Neural cell (in vitro differentiated cells): ENCODE measurements around the gene PDLIM1. TPM values are rescaled to one million over a fixed set of nuclear protein-coding genes. Genes with fewer than 3 reads are reported as not detected.

Source experiments
- H2AFZ ChIP-seq: fragments of 200-600, 300-800 bp; sonication (generic), shearing (Covaris generic); 2 replicates; pipeline ENCODE4 v1.6.0; 2014; ENCODE audit warnings: low read depth, mild to moderate bottlenecking, antibody characterized with exemption, low read length, moderate library complexity
- H3F3A ChIP-seq: fragments of 200-600 bp; shearing (Covaris generic); 2 replicates; pipeline ENCODE4 v1.6.1; 2016; ENCODE audit warnings: mild to moderate bottlenecking, moderate library complexity, mixed read lengths, antibody characterized with exemption, low read length; ENCODE audit not compliant: insufficient read depth, poor library complexity, severe bottlenecking
- H3K27ac ChIP-seq: fragments of 200-600, 300-800 bp; sonication (generic), shearing (Covaris generic); 2 replicates; pipeline ENCODE4 v1.5.1; 2014; ENCODE audit warnings: mild to moderate bottlenecking, low read length, moderate library complexity
- H3K27me3 ChIP-seq: fragments of 300-800, 200-600 bp; sonication (generic), shearing (Covaris generic); 2 replicates; pipeline ENCODE4 v1.6.0; 2014; ENCODE audit warnings: mild to moderate bottlenecking, low read depth, low read length, moderate library complexity; ENCODE audit not compliant: insufficient read depth
- H3K36me3 ChIP-seq: fragments of 300-800, 200-600 bp; sonication (generic), shearing (Covaris generic); 2 replicates; pipeline ENCODE4 v1.5.1; 2014; ENCODE audit warnings: mild to moderate bottlenecking, antibody characterized with exemption, low read length, moderate library complexity; ENCODE audit not compliant: insufficient read depth
- H3K4me2 ChIP-seq: fragments of 300-800, 200-600 bp; sonication (generic), shearing (Covaris generic); 2 replicates; pipeline ENCODE4 v1.6.0; 2014; ENCODE audit warnings: mild to moderate bottlenecking, low read length
- H3K4me3 ChIP-seq: fragments of 300-800, 200-600 bp; sonication (generic), shearing (Covaris generic); 2 replicates; pipeline ENCODE4 v1.5.1; 2014; ENCODE audit warnings: mild to moderate bottlenecking, low read length, moderate library complexity
- H3K79me2 ChIP-seq: fragments of 200-600 bp; shearing (Covaris generic); replicated peaks from 2 replicates; pipeline ENCODE4 v1.6.0; 2014; ENCODE audit warnings: mild to moderate bottlenecking, low read length, moderate library complexity; ENCODE audit not compliant: insufficient read depth
- H3K9ac ChIP-seq: fragments of 300-800, 200-600 bp; sonication (generic), shearing (Covaris generic); 2 replicates; pipeline ENCODE4 v1.6.1; 2016; ENCODE audit warnings: mild to moderate bottlenecking, low read length, mixed read lengths
- H3K9me2 ChIP-seq: fragments of 200-600 bp; shearing (Covaris generic); 2 replicates; pipeline ENCODE4 v1.6.1; 2016; ENCODE audit warnings: mild to moderate bottlenecking, low read length, mixed read lengths; ENCODE audit not compliant: insufficient read depth
- H3K9me3 ChIP-seq: fragments of 200-600, 300-800 bp; sonication (generic), shearing (Covaris generic); 2 replicates; pipeline ENCODE4 v1.6.1; 2016; ENCODE audit warnings: mild to moderate bottlenecking, mixed run types, low read length, moderate library complexity, mixed read lengths
- H4K20me1 ChIP-seq: fragments of 200-600 bp; shearing (Covaris generic); 2 replicates; pipeline ENCODE4 v1.6.1; 2016; ENCODE audit warnings: mild to moderate bottlenecking, mixed run types; ENCODE audit not compliant: insufficient read depth
- CTCF ChIP-seq: fragments of 450-650 bp; IDR thresholded peaks from 2 replicates; pipeline ENCODE4 v1.5.1; 2014; ENCODE audit warnings: antibody characterized with exemption, mild to moderate bottlenecking, moderate library complexity; ENCODE audit not compliant: poor library complexity, severe bottlenecking
- EP300 ChIP-seq: fragments of 450-650 bp; conservative IDR thresholded peaks from 2 replicates; pipeline ENCODE4 v1.6.1; 2014; ENCODE audit warnings: antibody characterized with exemption, mild to moderate bottlenecking, moderate library complexity; ENCODE audit not compliant: poor library complexity, severe bottlenecking
- EZH2 ChIP-seq: fragments of 200-600, 300-800 bp; shearing (Covaris generic), sonication (generic); IDR thresholded peaks from 2 replicates; pipeline ENCODE4 v1.6.1; 2014; ENCODE audit warnings: antibody characterized with exemption, low read length, borderline replicate concordance, mild to moderate bottlenecking; ENCODE audit not compliant: insufficient read depth, poor library complexity, severe bottlenecking
- MXI1 ChIP-seq: fragments of 450-650 bp; conservative IDR thresholded peaks from 2 replicates; pipeline ENCODE4 v1.6.1; 2014; ENCODE audit warnings: antibody characterized with exemption, mild to moderate bottlenecking; ENCODE audit not compliant: poor library complexity, severe bottlenecking
- POLR2AphosphoS5 ChIP-seq: IDR thresholded peaks from 2 replicates; pipeline ENCODE4 v1.6.1; 2012
- RAD21 ChIP-seq: fragments of 450-650 bp; conservative IDR thresholded peaks from 2 replicates; pipeline ENCODE4 v1.6.1; 2014; ENCODE audit warnings: antibody characterized with exemption, mild to moderate bottlenecking, moderate library complexity
- SMC3 ChIP-seq: fragments of 450-650 bp; conservative IDR thresholded peaks from 2 replicates; pipeline ENCODE4 v1.6.1; 2014; ENCODE audit warnings: antibody characterized with exemption, mild to moderate bottlenecking, moderate library complexity; ENCODE audit not compliant: poor library complexity
- TAF1 ChIP-seq: IDR thresholded peaks from 2 replicates; pipeline ENCODE4 v1.6.1; 2012; ENCODE audit warnings: low read depth
- polyA plus RNA-seq: library from polyadenylated mRNA; depleted of rRNA; stranded (reverse); fragments of >200 nt; gene quantifications from 2 replicates; pipeline ENCODE4 v1.2.3, GENCODE V29; 2014
- TF ChIP-seq, protein P1 (sequence below): IDR thresholded peaks from 2 replicates; pipeline ENCODE4 v1.6.1; 2012; ENCODE audit warnings: borderline replicate concordance

The PDLIM1 gene
- polyA plus RNA-seq, 1 donor from 2014 or later, result 1.0 TPM

DNA sequence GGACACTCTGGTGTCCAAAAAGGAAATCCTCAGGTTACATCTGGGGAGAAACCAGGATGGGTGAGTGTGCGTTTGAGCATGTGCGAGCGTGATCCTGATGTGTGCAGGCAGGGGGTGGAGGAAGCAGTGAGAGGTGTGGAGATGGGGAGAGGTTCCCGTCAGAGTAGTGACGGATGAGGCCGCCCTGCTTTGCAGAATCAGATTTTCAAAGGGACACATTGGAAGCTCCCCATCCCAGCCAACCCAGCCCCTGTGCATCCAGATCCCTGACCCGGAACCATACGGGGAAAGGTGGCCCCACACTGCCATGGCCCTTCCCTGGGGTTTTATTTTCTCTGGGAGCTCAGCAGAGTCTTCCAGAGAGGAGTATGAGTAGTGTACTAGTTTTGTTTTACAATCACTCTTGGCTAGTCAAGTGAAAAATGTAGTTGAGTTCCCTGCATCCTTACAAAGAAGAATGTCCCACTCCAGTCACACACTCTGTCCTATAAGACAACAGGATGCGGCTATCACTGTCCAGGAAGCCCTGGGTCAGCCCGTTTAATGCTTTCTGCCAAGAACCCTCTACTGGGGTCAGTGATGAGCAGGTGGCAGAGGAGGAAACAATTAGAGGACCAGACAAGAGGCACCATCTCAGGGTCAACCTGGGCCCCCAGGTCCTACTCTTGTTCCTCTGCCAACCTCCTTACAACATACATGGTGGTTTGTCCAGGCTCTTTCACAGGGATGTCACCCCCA is 46.8 kb upstream of the PDLIM1 start:
- Histone ChIP-seq H3K4me2 (no peak overlapping the region), H3K27me3 (no peaks in the 10 kb centered on the region), H3K9me2 (no peaks in the 10 kb centered on the region), H3K27ac (no peak overlapping the region), H3K9me3 (no peaks in the 10 kb centered on the region), H2AFZ (no peak overlapping the region), H3K36me3 (no peaks in the 10 kb centered on the region), H3K79me2 (no peaks in the 10 kb centered on the region), H4K20me1 (no peaks in the 10 kb centered on the region), H3K9ac (no peak overlapping the region), H3F3A (no peaks in the 10 kb centered on the region), H3K4me3 (no peak overlapping the region)
- TF ChIP-seq MXI1 (no peak), CTCF (no peak), SMC3 (no peak), TAF1 (no peak), EP300 (no peak), EZH2 (no peak), RAD21 (no peak), POLR2AphosphoS5 (no peak)
- TF ChIP-seq, protein P1, sequence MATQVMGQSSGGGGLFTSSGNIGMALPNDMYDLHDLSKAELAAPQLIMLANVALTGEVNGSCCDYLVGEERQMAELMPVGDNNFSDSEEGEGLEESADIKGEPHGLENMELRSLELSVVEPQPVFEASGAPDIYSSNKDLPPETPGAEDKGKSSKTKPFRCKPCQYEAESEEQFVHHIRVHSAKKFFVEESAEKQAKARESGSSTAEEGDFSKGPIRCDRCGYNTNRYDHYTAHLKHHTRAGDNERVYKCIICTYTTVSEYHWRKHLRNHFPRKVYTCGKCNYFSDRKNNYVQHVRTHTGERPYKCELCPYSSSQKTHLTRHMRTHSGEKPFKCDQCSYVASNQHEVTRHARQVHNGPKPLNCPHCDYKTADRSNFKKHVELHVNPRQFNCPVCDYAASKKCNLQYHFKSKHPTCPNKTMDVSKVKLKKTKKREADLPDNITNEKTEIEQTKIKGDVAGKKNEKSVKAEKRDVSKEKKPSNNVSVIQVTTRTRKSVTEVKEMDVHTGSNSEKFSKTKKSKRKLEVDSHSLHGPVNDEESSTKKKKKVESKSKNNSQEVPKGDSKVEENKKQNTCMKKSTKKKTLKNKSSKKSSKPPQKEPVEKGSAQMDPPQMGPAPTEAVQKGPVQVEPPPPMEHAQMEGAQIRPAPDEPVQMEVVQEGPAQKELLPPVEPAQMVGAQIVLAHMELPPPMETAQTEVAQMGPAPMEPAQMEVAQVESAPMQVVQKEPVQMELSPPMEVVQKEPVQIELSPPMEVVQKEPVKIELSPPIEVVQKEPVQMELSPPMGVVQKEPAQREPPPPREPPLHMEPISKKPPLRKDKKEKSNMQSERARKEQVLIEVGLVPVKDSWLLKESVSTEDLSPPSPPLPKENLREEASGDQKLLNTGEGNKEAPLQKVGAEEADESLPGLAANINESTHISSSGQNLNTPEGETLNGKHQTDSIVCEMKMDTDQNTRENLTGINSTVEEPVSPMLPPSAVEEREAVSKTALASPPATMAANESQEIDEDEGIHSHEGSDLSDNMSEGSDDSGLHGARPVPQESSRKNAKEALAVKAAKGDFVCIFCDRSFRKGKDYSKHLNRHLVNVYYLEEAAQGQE, result no peak

DNA sequence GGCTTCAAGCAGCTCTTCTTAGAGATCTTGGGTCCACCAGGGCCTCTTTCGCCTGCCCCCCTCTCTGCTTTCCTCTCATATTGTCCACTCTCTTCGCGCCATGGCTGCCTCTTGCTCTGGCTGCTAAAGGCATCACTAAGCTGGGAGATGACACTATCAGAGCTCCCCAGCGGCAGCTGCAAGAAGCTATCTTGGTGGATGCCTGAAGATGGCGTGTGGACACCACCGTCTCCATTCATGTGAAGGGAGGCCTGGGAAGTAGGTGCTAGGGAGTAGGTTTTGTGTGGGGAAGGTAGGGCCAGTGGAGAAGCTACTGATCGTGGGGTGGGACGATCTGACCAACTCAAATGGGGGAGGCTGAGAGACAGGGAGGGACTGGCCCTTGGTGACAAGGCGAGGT is 45.9 kb upstream of the PDLIM1 start:
- Histone ChIP-seq H3K36me3 (no peaks in the 10 kb centered on the region), H3K27ac (no peak overlapping the region), H3K27me3 (no peaks in the 10 kb centered on the region), H3K9me2 (no peaks in the 10 kb centered on the region), H3K4me2 (no peak overlapping the region), H3K9ac (no peak overlapping the region), H3K79me2 (no peaks in the 10 kb centered on the region), H3K4me3 (no peak overlapping the region), H2AFZ (no peak overlapping the region), H4K20me1 (no peaks in the 10 kb centered on the region), H3F3A (no peaks in the 10 kb centered on the region), H3K9me3 (no peaks in the 10 kb centered on the region)
- TF ChIP-seq POLR2AphosphoS5 (no peak), CTCF (no peak), SMC3 (no peak), TAF1 (no peak), EZH2 (no peak), RAD21 (no peak), MXI1 (no peak), EP300 (no peak)
- TF ChIP-seq, protein P1, result no peak
